Caco-2 (cell line): Measurements from ENCODE around the gene VPS13D. TPM values are rescaled to one million over a fixed set of nuclear protein-coding genes. Genes with fewer than 3 reads are reported as not detected.

ENCODE experiments used
- BruUV-seq: library from RNA; stranded (reverse); fragments of 400-500 nt; replicated peaks from 2 replicates; lab custom pipeline; 2021; lab: Mats Ljungman, UMichigan
- CTCF ChIA-PET: fragments of 300-600 bp; sonication (Branson Sonifier 250); formaldehyde crosslinking; loops from one replicate; lab custom pipeline; 2022; ENCODE audit warnings: antibody characterized with exemption; lab: Charles Lee
- POLR2A ChIA-PET: fragments of 300-600 bp; sonication (Branson Sonifier 250); formaldehyde crosslinking; loops from one replicate; lab custom pipeline; 2022; ENCODE audit warnings: antibody characterized with exemption; lab: Charles Lee
- DNase-seq, 2 experiments: peaks; one replicate each; pipeline versions ENCODE4 v3.0.0 to v3.0.0-alpha.2; 2020 to 2022
- H3K27me3 ChIP-seq: replicated peaks from 2 replicates; pipeline ENCODE4 v1.6.0; 2011; ENCODE audit warnings: low read length; ENCODE audit not compliant: control insufficient read depth, insufficient read depth
- H3K36me3 ChIP-seq: 2 replicates; pipeline ENCODE4 v1.5.1; 2011; ENCODE audit warnings: low read length; ENCODE audit not compliant: control insufficient read depth, insufficient read depth
- H3K4me1 ChIP-seq: fragments of 250-450 bp; sonication (Bioruptor Pico); 2 replicates; pipeline ENCODE4 v1.5.1; 2020; ENCODE audit warnings: mild to moderate bottlenecking
- H3K4me3 ChIP-seq: 2 replicates; pipeline ENCODE4 v1.5.1; 2011; ENCODE audit warnings: low read depth, mild to moderate bottlenecking, control low read depth, low read length
- H3K9me3 ChIP-seq: fragments of 250-450 bp; sonication (Bioruptor Pico); 2 replicates; pipeline ENCODE4 v1.5.1; 2020; ENCODE audit warnings: mild to moderate bottlenecking, moderate library complexity
- H3K27ac Mint-ChIP-seq: one replicate; pipeline ENCODE4 v1.8.0; 2022; ENCODE audit warnings: mixed read lengths; ENCODE audit not compliant: unreplicated experiment
- H3K27me3 Mint-ChIP-seq: one replicate; pipeline ENCODE4 v1.8.0; 2022; ENCODE audit warnings: mixed read lengths; ENCODE audit not compliant: insufficient read depth, unreplicated experiment
- H3K36me3 Mint-ChIP-seq: one replicate; pipeline ENCODE4 v1.8.0; 2022; ENCODE audit warnings: mild to moderate bottlenecking, mixed read lengths; ENCODE audit not compliant: insufficient read depth, unreplicated experiment
- H3K4me1 Mint-ChIP-seq: one replicate; pipeline ENCODE4 v1.8.0; 2022; ENCODE audit warnings: low read depth, mixed read lengths; ENCODE audit not compliant: unreplicated experiment
- H3K4me3 Mint-ChIP-seq: one replicate; pipeline ENCODE4 v1.8.0; 2022; ENCODE audit warnings: mild to moderate bottlenecking, moderate library complexity, mixed read lengths; ENCODE audit not compliant: unreplicated experiment
- H3K9me3 Mint-ChIP-seq: one replicate; pipeline ENCODE4 v1.8.0; 2022; ENCODE audit warnings: mixed read lengths; ENCODE audit not compliant: unreplicated experiment
- CTCF ChIP-seq, 2 experiments: fragments of 200-600 bp in 1 of 2; IDR thresholded peaks; 1 replicate in 1 of 2; 2 replicates in 1 of 2; pipeline versions ENCODE4 v1.5.1 to v1.8.0; 2011 to 2022; ENCODE audit warnings: antibody characterized with exemption in 1 of 2, control low read depth in 1 of 2, inconsistent platforms in 1 of 2, low read depth in 1 of 2, low read length in 1 of 2, mild to moderate bottlenecking in 1 of 2, moderate library complexity in 1 of 2; ENCODE audit not compliant: insufficient read depth in 1 of 2, severe bottlenecking in 1 of 2, unreplicated experiment in 1 of 2
- intact Hi-C: fragments of 100-400 bp; cut with micrococcal nuclease; formaldehyde crosslinking; loops from one replicate; pipeline ENCODE4 v1.10.0; 2022; ENCODE audit not compliant: unreplicated experiment
- total RNA-seq: library from RNA; stranded (reverse); gene quantifications from 2 replicates; pipeline ENCODE4 v1.2.3, GENCODE V29; 2022

VPS13D gene
- total RNA-seq, 1 experiment from 2014 or later = 25.6 TPM

GRCh38 chr1:12456979-12457378 lies 227.1 kb downstream of the VPS13D start:
- CTCF ChIA-PET = no interaction called here
- BruUV-seq = no TSS peak

GRCh38 chr1:12457771-12458170 lies 227.9 kb downstream of the VPS13D start:
- ChIA-PET CTCF (no interaction called here), POLR2A (no interaction called here)
- Histone ChIP-seq H3K36me3 (peaks cover 2% of the 10 kb centered on the region), H3K9me3 (no peaks in the 10 kb centered on the region), H3K4me3 (no peak overlapping the region), H3K27me3 (no peaks in the 10 kb centered on the region), H3K4me1 (peaks cover 30% of the 10 kb centered on the region)
- no TSS peak for BruUV-seq
- H3K36me3 Mint-ChIP-seq = peaks cover 11% of the 10 kb centered on the region
- H3K4me3 Mint-ChIP-seq = no peak overlapping the region
- peaks cover 28% of the 10 kb centered on the region for H3K4me1 Mint-ChIP-seq
- no peak overlapping the region for H3K27ac Mint-ChIP-seq
- intact Hi-C loops = no loop called here
- H3K9me3 Mint-ChIP-seq = no peaks in the 10 kb centered on the region
- no peak for DNase-seq
- H3K27me3 Mint-ChIP-seq = no peaks in the 10 kb centered on the region
- no peak for TF ChIP-seq CTCF (IDR thresholded peaks at IDR 0.05; ENCODE audit: insufficient read depth in 1 of 2, low read depth in 1 of 2, low read length in 1 of 2, severe bottlenecking in 1 of 2, unreplicated experiment in 1 of 2)

More at GRCh38 chr1:12456979-12457378, 227.1 kb downstream of the VPS13D start:
- Histone ChIP-seq H3K36me3 (peaks cover 2% of the 10 kb centered on the region), H3K27me3 (no peaks in the 10 kb centered on the region), H3K9me3 (no peaks in the 10 kb centered on the region), H3K4me1 (peaks cover 22% of the 10 kb centered on the region), H3K4me3 (no peak overlapping the region)
- intact Hi-C loops = no loop called here
- TF ChIP-seq CTCF (IDR thresholded peaks at IDR 0.05; ENCODE audit: insufficient read depth in 1 of 2, low read depth in 1 of 2, low read length in 1 of 2, severe bottlenecking in 1 of 2, unreplicated experiment in 1 of 2) = no peak
- peaks cover 22% of the 10 kb centered on the region for H3K4me1 Mint-ChIP-seq
- H3K27ac Mint-ChIP-seq = no peak overlapping the region
- no peak for DNase-seq
- H3K27me3 Mint-ChIP-seq = no peaks in the 10 kb centered on the region
- POLR2A ChIA-PET = no interaction called here
- peaks cover 11% of the 10 kb centered on the region for H3K36me3 Mint-ChIP-seq
- H3K9me3 Mint-ChIP-seq = no peaks in the 10 kb centered on the region
- no peak overlapping the region for H3K4me3 Mint-ChIP-seq

GRCh38 chr1:12458571-12458970 lies 228.7 kb downstream of the VPS13D start:
- Histone ChIP-seq H3K4me3 (no peak overlapping the region), H3K27me3 (no peaks in the 10 kb centered on the region), H3K9me3 (no peaks in the 10 kb centered on the region), H3K4me1 (peaks cover 27% of the 10 kb centered on the region), H3K36me3 (peaks cover 2% of the 10 kb centered on the region)
- no peak overlapping the region for H3K4me3 Mint-ChIP-seq
- intact Hi-C loops = no loop called here
- ChIA-PET CTCF (no interaction called here), POLR2A (no interaction called here)
- no TSS peak for BruUV-seq
- peaks cover 17% of the 10 kb centered on the region for H3K36me3 Mint-ChIP-seq
- no peaks in the 10 kb centered on the region for H3K27me3 Mint-ChIP-seq
- DNase-seq = no peak
- H3K4me1 Mint-ChIP-seq = peaks cover 34% of the 10 kb centered on the region
- H3K9me3 Mint-ChIP-seq = no peaks in the 10 kb centered on the region
- H3K27ac Mint-ChIP-seq = no peak overlapping the region
- no peak for TF ChIP-seq CTCF (IDR thresholded peaks at IDR 0.05; ENCODE audit: insufficient read depth in 1 of 2, low read depth in 1 of 2, low read length in 1 of 2, severe bottlenecking in 1 of 2, unreplicated experiment in 1 of 2)
